ENCODE measurements around the gene KCNIP1. TPM values are rescaled to one million over a fixed set of nuclear protein-coding genes. Genes with fewer than 3 reads are reported as not detected.

The KCNIP1 gene
- polyA plus RNA-seq, 12 donors, result 2.4 to 6.0 (median 3.4) TPM; not detected in 2

DNA sequence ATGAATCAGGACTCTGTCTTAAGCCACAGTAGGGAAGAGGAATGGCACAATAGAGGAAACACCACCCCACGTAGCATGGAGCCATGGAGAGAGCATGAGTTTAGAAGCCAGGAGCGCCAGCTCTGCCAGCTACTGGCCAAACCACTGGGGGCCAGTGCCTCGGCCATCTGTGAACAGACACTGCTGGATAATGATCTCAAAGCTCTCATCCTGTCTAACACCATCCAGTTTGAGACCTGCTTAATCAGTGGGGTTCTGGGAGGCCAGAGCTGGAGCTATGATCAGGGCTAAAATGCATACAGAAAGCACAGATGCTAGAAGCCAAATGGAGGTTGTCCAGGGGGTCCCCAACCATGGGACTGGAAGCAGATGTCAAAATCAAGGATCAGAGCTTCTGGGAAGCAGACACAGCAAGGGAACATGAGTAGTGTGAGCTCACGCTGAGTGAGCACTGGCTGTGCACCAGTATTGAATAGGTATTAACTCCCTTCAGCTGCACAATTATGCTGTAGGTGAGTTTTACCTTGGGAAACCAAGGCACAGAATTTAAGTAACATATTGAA lies 92.7 kb downstream of the KCNIP1 start:
- no peak for DNase-seq

DNA sequence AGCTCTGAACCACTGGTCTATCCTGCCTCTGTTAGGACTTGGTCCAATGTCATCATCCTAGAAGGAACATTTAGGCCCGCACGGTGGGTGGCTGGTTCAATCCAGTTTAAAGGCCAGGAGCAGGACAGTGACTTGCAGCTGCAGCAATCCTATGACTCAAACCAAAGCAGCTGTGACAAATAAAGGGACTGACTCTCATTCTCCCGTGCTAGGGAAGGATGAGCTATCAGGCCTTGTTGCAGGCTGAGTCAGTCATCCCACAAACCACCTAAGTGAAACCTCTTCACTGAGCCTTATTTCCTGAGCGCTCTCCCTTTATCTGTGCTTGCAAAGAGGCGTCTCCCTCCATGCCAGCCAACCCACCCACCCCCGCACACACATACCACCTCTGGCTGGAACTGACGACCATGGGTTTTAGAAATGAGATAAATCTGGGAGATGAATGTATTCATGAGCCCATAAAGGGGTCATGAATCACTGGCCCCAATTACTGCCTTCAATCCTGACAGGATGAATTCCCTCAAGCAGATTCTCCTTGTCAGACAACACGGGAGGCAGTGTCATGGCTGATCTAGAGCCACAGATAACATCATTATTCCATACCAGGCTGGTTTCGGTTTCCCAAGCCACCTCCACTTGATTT lies 93.4 kb downstream of the KCNIP1 start:
- DNase-seq, result no peak

- peak; percentile 55 for DNase-seq
Measured at GRCh38 chr5:170597872-170598271, 94.1 kb downstream of the KCNIP1 start.

DNA sequence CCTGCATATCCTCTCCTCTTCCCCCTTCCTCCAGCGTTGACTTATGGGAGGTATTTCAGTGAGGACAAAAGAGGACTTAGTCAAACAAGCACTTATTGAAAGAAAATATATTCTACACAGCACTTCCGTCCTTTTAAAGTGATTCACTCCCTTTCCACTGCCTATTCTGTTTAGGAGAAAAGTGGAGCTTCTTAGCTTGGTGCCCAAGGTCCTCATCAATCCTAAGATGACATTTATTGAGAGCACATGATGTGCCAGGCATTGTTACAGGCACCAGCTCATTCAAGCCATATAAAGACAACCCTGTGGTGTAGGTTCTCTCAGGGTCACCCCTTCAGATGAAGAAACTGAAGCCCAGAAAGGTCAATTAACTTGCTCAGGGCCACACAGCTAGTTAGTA lies 95.9 kb downstream of the KCNIP1 start:
- no peak for DNase-seq

- no peak for DNase-seq
Measured at GRCh38 chr5:170601619-170602018, 97.8 kb downstream of the KCNIP1 start.

DNA sequence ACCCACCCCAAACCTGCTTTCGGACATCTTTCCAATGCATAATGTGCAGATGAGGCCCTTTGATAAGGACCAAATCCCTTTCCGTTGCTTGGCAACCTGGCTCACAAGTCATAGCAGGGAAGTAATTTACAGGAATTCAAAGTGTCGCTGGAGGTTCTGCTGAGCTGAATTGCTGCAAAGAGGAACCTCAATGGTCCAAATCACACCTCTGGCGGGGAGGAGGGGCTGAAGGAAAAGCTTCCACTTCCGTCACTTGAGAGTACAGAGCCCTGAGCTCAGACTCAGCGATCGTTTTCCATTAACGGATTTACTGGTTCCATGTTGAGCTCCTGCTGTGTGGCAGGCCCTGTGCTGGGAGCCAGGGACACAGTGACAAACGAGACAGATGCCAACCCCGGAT lies 99.3 kb downstream of the KCNIP1 start:
- no peak for DNase-seq

DNA sequence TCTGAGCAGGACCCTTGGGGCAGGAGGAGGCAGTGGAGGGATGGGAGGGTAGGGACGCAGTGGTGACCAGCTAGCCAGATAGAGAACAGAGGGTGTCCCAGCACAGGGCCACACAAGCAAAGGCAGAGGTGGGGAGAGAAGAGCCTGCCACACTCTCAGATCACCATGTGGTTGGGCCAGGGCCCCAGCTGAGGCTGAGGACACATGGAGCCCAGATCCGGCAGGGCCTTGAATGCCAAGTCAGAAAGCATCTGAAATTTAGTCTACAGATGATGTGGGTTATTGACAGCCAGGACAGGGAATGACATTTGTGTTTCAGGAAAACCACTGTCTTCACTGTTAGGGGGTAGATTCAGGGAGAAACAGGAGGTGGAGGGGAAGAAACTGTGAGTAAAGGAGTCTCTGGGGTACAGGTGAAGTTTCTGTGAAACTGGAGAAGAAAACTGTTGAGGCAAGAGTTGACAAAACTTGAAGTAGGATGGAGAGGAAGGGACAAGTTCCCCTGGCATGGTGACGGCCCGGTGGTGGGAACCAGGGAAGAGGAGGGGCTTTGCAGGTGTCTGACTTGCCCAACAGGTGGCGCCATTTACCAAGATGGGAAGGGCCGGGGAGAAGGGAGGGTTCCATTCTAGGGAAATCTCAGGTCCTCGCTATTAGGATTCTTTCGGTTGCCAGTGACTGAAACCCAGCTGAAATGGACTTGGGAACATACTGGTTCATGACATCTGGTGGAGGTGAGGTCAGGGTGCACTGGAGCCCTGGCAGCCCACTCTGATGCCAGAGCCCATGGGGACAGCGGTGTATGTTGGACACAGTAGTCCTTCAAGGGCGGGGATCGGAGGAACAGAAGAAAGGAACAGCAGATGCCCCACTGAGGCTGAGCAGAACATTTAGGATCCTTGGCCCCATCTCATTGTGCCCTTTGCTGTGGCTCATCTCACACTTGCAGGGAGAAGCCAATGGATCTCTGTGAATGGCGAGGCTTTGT lies 100.1 kb downstream of the KCNIP1 start:
- DNase-seq, result peak; percentile 51

DNA sequence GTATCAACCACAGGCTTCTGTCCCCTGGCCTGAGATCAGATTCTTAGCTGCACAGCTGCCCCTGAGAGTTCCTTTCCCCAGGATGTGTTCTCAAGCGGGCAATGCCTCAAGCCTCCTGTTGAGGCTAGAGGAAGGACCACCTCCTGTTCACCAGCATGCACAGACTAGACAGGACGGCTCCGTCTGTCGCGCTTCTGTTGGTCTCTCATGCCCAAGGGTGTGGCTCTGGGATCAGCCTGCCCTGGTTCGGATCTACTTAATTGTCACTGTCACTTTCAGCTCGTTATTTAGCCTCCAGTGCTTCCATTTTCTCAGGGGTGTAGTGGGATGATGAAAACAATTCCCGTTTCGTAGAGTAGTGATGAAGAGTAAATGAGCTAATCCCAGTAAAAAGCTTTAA lies 103.1 kb downstream of the KCNIP1 start:
- no peak for DNase-seq

GRCh38 chr5:170611449-170612090 lies 107.8 kb downstream of the KCNIP1 start:
- no peak for DNase-seq

GRCh38 chr5:170612256-170612678 lies 108.4 kb downstream of the KCNIP1 start:
- DNase-seq, result no peak

DNA sequence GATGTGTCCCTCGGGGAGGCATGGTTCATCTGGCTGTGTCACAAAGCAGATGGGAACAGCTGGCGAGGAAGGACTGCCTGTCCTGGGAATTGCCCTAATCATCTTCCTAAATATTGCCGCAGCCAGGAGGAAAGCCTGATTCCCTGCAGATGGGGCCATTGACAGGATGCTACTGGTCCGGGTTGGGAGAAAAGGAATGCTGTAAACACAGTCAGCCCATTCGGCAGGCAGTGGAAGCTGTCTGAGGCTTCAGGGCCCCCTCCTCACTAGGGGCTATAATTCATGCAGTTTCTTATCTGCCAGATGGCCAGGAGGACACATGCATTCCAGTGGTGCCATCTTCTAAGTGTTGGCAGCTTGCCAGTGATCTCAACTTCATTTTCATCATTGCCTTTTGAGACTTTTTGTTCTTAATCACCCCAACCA lies 110.3 kb downstream of the KCNIP1 start:
- no peak for DNase-seq

GRCh38 chr5:170614720-170615119 lies 110.9 kb downstream of the KCNIP1 start:
- DNase-seq, result no peak

DNA sequence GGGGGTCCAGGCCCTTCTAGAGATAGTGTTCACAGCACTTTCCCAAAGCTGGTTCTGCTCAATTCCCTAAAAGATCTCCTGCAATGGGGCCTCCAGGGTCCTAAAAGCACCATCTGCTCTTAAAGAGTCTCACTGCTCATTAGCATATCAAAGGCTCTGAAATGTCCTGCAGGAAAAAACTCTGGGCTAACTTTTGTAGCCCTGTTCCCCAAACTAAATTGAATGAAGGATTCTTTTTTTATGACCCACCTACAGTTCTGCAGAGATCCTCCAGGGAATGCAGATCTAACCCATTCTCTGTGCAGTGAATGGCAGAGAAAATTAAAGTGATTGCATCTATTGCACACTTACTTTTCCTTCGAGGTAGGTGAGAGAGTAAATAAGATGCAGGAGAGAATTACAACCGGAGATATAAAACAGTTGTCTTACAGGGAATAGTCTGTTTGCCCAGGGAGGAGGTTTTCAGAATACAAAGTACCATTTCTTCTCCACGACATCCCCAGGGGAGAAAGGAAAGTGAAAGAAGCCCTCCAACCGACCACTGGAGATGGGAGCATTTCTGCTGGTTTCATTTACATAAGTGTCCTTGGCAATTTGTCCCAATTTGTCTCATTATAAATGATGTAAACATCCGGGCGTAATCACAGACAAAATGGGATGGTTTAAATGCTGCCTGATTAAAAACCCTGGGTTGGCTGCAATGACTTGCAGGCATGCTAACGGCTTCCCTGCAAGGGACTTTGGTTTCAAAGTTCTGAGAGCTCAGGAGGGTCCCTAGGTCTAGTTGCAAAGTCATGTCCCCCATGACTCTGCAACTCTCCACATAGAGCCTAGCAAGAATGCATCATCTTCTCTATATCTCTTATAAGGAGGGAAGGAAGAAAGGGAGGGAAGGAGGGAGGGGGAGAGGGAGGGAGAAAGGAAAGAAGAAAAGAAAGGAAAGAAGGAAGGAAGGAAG lies 114.0 kb downstream of the KCNIP1 start:
- DNase-seq, result no peak

DNA sequence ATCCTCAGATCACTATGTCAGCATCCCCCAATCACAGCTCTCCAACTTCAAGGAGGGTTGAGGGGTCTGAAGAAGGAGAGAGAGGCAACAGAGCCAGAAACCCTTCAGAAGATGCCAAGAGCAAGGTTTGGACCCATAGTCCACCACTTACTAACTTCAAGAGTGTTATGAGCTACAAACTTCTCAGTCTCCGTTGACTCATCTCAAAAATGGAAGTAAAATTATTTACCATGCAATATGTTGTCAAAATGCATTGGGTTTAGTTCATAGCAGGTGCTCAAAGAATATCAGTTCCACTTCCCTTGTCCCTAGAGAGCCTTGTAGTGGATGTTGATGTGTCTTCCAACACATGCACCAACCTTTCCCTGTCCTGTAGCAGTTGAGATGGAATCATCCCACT lies 116.0 kb downstream of the KCNIP1 start:
- DNase-seq, result no peak

DNA sequence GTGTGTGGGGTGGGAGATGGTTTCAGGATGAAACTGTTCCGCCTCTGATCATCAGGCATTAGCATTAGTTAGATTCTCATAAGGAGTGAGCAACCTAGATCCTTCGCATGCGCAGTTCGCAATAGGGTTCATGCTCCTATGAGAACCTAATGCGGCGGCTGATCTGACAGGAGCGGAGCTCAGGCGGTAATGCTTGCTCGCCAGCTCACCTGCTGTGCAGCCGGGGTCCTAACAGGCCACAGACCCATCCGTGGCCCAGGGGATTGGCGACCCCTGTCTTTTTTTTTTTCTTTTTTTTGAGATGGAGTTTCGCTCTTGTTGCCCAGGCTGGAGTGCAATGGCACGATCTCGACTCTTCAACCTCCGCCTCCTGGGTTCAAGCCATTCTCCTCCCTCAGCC lies 119.1 kb downstream of the KCNIP1 start:
- DNase-seq, result no peak

GRCh38 chr5:170623576-170624181 lies 119.9 kb downstream of the KCNIP1 start:
- peak; percentile 49 for DNase-seq

DNA sequence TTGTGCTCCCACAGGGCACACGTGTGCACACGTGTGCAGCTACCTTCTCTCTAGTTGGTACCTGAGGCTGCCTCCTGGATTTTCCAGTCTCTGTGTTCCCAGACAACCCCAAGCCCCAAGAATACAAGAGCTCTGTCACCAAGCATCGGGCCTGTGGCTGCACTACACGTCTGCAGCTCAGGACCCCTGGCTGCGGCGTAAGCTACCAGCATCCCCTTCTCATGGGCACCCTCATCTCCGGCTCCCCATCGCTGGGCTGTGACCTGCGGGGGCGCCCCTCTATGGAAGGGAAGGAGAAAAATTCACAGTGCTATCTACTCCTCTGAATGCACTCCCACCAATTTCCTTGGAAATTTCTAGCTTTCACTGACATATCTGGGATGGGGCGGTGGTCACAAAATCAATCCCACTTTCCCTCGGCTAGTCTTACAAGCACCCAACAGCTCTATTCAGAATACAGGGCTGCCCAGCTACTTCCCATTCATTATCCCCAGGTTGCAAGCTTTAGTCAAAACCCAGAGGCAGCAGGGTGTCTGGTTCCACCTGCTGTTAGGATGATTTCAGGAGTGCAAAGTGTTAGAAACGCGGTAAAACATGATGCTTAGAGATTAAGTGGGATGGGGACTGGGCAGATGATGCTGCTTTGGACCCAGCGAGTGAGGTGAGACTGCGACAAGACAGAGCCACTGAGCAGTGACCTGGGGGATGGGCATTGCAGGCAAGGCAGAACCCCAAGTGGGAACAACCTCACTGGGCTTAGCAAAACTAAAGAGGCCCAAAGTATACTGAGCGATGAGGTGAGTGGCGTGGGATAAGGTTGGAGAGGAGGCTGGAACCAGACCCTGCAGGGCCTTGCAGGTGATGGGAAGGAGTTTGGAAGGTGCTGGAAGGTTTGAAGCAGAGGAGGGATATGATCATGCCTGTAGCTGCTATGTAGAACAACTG lies 121.7 kb downstream of the KCNIP1 start:
- DNase-seq, result no peak

- DNase-seq, result no peak
Measured at GRCh38 chr5:170626507-170627150, 122.8 kb downstream of the KCNIP1 start.

DNA sequence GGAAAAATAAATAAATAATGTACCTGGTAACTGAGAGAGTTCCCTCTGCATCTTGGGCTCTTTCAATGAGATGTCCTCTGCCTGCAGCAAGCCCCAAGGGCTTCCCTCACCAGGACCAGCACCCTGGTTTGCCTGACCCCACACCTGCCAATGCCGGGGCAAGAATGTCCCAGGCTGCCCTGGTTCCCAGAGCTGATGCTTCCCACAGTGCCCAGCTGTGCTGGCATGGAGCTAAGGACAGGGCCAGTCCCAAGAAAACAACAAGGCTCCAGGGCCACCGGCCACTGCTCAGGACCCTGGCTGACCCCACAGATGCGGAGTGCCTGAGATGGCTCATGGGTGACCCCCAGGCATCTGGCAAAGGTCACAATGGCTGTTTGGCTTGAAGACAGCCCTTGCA lies 123.5 kb downstream of the KCNIP1 start:
- DNase-seq, result no peak

Measured in muscle of arm (tissue), 12 donors.